Measurements from ENCODE around the gene F2. TPM values are rescaled to one million over a fixed set of nuclear protein-coding genes. Genes with fewer than 3 reads are reported as not detected.

F2 gene
- total and polyA plus RNA-seq, 2 of the 13 experiments (the other 11 are each of a cell fraction or from before 2014, with no cell fraction given): 330 to 801 TPM

- TF ChIP-seq, protein P1, sequence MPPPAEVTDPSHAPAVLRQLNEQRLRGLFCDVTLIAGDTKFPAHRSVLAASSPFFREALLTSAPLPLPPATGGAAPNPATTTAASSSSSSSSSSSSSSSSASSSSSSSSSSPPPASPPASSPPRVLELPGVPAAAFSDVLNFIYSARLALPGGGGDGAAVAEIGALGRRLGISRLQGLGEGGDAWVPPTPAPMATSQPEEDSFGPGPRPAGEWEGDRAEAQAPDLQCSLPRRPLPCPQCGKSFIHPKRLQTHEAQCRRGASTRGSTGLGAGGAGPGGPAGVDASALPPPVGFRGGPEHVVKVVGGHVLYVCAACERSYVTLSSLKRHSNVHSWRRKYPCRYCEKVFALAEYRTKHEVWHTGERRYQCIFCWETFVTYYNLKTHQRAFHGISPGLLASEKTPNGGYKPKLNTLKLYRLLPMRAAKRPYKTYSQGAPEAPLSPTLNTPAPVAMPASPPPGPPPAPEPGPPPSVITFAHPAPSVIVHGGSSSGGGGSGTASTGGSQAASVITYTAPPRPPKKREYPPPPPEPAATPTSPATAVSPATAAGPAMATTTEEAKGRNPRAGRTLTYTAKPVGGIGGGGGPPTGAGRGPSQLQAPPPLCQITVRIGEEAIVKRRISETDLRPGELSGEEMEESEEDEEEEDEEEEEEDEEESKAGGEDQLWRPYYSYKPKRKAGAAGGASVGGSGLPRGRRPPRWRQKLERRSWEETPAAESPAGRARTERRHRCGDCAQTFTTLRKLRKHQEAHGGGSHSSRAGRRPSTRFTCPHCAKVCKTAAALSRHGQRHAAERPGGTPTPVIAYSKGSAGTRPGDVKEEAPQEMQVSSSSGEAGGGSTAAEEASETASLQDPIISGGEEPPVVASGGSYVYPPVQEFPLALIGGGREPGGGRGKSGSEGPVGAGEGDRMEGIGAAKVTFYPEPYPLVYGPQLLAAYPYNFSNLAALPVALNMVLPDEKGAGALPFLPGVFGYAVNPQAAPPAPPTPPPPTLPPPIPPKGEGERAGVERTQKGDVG (CRISPR knock-in tag; IDR thresholded peaks at IDR 0.05; ENCODE audit: borderline replicate concordance): no peak
- TF ChIP-seq AHR (CRISPR knock-in tag; IDR thresholded peaks at IDR 0.05) (0 out of 2 replicates have a peak, but pooled peaks have one; percentile 31), RORA (CRISPR knock-in tag; IDR thresholded peaks at IDR 0.05) (no peak), ZNF530 (CRISPR knock-in tag; IDR thresholded peaks at IDR 0.05; ENCODE audit: low read depth) (no peak), NCOR1 (IDR thresholded peaks at IDR 0.05; ENCODE audit: borderline replicate concordance, low read length) (peak; percentile 60; the same call in 1 of the 2 replicates), DPF2 (CRISPR knock-in tag; IDR thresholded peaks at IDR 0.05; ENCODE audit: borderline replicate concordance, low read depth) (peak; percentile 95), ZNF777 (CRISPR knock-in tag; IDR thresholded peaks at IDR 0.05) (no peak), KLF11 (CRISPR knock-in tag; IDR thresholded peaks at IDR 0.05) (peak; percentile 78; the same call in 1 of the 2 replicates), NFIB (CRISPR knock-in tag; IDR thresholded peaks at IDR 0.05; ENCODE audit: borderline replicate concordance) (no peak), STAG1 (CRISPR knock-in tag; IDR thresholded peaks at IDR 0.05) (peak; percentile 37; the same call in 1 of the 2 replicates), ZSCAN31 (CRISPR knock-in tag; IDR thresholded peaks at IDR 0.05; ENCODE audit: low read depth) (peak; percentile 69; the same call in 1 of the 2 replicates), ZNF891 (CRISPR knock-in tag; IDR thresholded peaks at IDR 0.05) (no peak), CEBPG (CRISPR knock-in tag; IDR thresholded peaks at IDR 0.05) (peak; percentile 51), ZNF580 (CRISPR knock-in tag; IDR thresholded peaks at IDR 0.05; ENCODE audit: borderline replicate concordance, low read depth) (peak; percentile 92), WIZ (CRISPR knock-in tag; IDR thresholded peaks at IDR 0.05) (no peak), NR2C2 (CRISPR knock-in tag; IDR thresholded peaks at IDR 0.05; ENCODE audit: borderline replicate concordance) (peak; percentile 71), ZNF644 (CRISPR knock-in tag; IDR thresholded peaks at IDR 0.05; ENCODE audit: low read depth) (peak; percentile 80; the same call in 1 of the 2 replicates)
- TF ChIP-seq, protein P2, sequence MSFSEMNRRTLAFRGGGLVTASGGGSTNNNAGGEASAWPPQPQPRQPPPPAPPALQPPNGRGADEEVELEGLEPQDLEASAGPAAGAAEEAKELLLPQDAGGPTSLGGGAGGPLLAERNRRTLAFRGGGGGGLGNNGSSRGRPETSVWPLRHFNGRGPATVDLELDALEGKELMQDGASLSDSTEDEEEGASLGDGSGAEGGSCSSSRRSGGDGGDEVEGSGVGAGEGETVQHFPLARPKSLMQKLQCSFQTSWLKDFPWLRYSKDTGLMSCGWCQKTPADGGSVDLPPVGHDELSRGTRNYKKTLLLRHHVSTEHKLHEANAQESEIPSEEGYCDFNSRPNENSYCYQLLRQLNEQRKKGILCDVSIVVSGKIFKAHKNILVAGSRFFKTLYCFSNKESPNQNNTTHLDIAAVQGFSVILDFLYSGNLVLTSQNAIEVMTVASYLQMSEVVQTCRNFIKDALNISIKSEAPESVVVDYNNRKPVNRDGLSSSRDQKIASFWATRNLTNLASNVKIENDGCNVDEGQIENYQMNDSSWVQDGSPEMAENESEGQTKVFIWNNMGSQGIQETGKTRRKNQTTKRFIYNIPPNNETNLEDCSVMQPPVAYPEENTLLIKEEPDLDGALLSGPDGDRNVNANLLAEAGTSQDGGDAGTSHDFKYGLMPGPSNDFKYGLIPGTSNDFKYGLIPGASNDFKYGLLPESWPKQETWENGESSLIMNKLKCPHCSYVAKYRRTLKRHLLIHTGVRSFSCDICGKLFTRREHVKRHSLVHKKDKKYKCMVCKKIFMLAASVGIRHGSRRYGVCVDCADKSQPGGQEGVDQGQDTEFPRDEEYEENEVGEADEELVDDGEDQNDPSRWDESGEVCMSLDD (CRISPR knock-in tag; IDR thresholded peaks at IDR 0.05; ENCODE audit: borderline replicate concordance): peak; percentile 84
- TF ChIP-seq, protein P3, sequence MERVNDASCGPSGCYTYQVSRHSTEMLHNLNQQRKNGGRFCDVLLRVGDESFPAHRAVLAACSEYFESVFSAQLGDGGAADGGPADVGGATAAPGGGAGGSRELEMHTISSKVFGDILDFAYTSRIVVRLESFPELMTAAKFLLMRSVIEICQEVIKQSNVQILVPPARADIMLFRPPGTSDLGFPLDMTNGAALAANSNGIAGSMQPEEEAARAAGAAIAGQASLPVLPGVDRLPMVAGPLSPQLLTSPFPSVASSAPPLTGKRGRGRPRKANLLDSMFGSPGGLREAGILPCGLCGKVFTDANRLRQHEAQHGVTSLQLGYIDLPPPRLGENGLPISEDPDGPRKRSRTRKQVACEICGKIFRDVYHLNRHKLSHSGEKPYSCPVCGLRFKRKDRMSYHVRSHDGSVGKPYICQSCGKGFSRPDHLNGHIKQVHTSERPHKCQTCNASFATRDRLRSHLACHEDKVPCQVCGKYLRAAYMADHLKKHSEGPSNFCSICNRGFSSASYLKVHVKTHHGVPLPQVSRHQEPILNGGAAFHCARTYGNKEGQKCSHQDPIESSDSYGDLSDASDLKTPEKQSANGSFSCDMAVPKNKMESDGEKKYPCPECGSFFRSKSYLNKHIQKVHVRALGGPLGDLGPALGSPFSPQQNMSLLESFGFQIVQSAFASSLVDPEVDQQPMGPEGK (CRISPR knock-in tag; IDR thresholded peaks at IDR 0.05): peak; percentile 96
These were observed 626 bp upstream of the F2 start (continued) for GRCh38 chr11:46718155-46719019.
